SH-SY5Y (cell line): ENCODE results near the gene ZNF560.

Experiments
- GATA2 ChIP-seq: IDR thresholded peaks from 2 replicates; pipeline ENCODE4 v1.6.1; 2011; ENCODE audit warnings: mild to moderate bottlenecking, low read depth, low read length
- GATA3 ChIP-seq: IDR thresholded peaks from 2 replicates; pipeline ENCODE4 v1.6.1; 2011; ENCODE audit warnings: low read depth, mild to moderate bottlenecking, low read length, moderate library complexity

- TF ChIP-seq GATA2 (no peak), GATA3 (no peak)
These were observed 11.4 kb downstream of the ZNF560 start for GRCh38 chr19:9487016-9487415.
